ENCODE results near the gene PSMB7.

GRCh38 chr9:124456341-124457078 is 41.3 kb upstream of the PSMB7 start:
- TF ChIP-seq TAF1 (IDR thresholded peaks at IDR 0.05; ENCODE audit: low read depth) (no peak), USF1 (IDR thresholded peaks at IDR 0.05) (no peak), RAD21 (IDR thresholded peaks at IDR 0.05; ENCODE audit: low read depth) (no peak), NFIC (IDR thresholded peaks at IDR 0.05) (no peak), CEBPB (IDR thresholded peaks at IDR 0.05) (no peak), ZBTB7A (IDR thresholded peaks at IDR 0.05; ENCODE audit: low read depth) (no peak), YY1 (IDR thresholded peaks at IDR 0.05; ENCODE audit: low read depth) (no peak), FOXM1 (IDR thresholded peaks at IDR 0.05; ENCODE audit: borderline replicate concordance, low read depth) (no peak), EP300 (IDR thresholded peaks at IDR 0.05; ENCODE audit: borderline replicate concordance) (no peak), MAX (IDR thresholded peaks at IDR 0.05) (no peak)
